Activated CD8-positive, alpha-beta memory T cell treated with anti-CD3 and anti-CD28 coated beads, Interleukin-2, amount 10 ng/mL, durations not matched to agents 7 days and 5 days (primary cell): ENCODE results near the gene QRSL1. TPM values are rescaled to one million over a fixed set of nuclear protein-coding genes. Genes with fewer than 3 reads are reported as not detected.
"Not testable (repeated sequence)": the region's sequence is repeated elsewhere in the genome, so short reads cannot be mapped to it uniquely, and the experiment has no call there.

Experiments
- ATAC-seq: fragments of 150-1000 bp; cut with Tn5 transposase; one replicate; pipeline ENCODE4 v1.10.0; 2021; ENCODE audit warnings: moderate library complexity
- CTCF ChIA-PET: fragments of 350-600 bp; sonication (Branson Sonifier 250); formaldehyde crosslinking; loops from one replicate; lab custom pipeline; 2021; ENCODE audit warnings: antibody characterized with exemption; lab: Charles Lee
- DNase-seq: peaks from one replicate; pipeline ENCODE4 v3.0.0-alpha.2; 2020
- H3K27ac Mint-ChIP-seq: one replicate; pipeline ENCODE4 v1.8.0; 2021; ENCODE audit warnings: mild to moderate bottlenecking, mixed read lengths
- H3K27me3 Mint-ChIP-seq: one replicate; pipeline ENCODE4 v1.8.0; 2021; ENCODE audit warnings: mixed read lengths
- H3K36me3 Mint-ChIP-seq: one replicate; pipeline ENCODE4 v1.8.0; 2021; ENCODE audit warnings: mild to moderate bottlenecking, mixed read lengths
- H3K4me1 Mint-ChIP-seq: one replicate; pipeline ENCODE4 v1.8.0; 2021; ENCODE audit warnings: mixed read lengths
- H3K4me3 Mint-ChIP-seq: one replicate; pipeline ENCODE4 v1.8.0; 2021; ENCODE audit warnings: mild to moderate bottlenecking, moderate library complexity, mixed read lengths
- H3K9me3 Mint-ChIP-seq: one replicate; pipeline ENCODE4 v1.8.0; 2022; ENCODE audit warnings: low read depth, mixed read lengths
- total RNA-seq, 2 experiments: library from RNA; stranded (reverse); gene quantifications; one replicate each; pipeline ENCODE4 v1.2.3, GENCODE V29; 2021

The QRSL1 gene
- total RNA-seq, 2 experiments from 2014 or later: 13.5 to 16.3 TPM

DNA sequence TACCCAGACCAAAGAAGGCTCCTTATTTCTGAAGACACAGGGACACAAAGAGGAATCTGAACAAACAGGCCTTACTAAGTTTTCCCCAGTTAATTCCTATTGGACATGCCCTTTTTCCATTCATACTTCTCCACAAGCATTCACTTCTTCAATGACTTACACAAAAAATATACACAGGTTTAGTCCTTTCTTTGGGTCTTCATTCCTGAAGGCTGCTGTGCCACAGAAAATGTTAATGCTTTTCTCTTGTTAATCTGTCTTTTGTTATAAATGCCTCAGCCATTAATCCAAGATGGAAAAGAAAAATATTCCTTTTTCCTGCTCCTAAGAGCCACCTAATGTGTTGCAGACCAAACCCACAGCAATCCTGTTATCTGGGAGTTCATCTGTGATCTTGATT, 71.2 kb downstream of the QRSL1 start:
- Mint-ChIP-seq H3K9me3 (peaks cover 3% of the 10 kb centered on the region), H3K4me1 (no peaks in the 10 kb centered on the region), H3K27ac (no peak overlapping the region), H3K27me3 (peaks cover 52% of the 10 kb centered on the region), H3K4me3 (no peak overlapping the region), H3K36me3 (no peaks in the 10 kb centered on the region)
- no peak for ATAC-seq
- CTCF ChIA-PET: no interaction called here
- DNase-seq: no peak

DNA sequence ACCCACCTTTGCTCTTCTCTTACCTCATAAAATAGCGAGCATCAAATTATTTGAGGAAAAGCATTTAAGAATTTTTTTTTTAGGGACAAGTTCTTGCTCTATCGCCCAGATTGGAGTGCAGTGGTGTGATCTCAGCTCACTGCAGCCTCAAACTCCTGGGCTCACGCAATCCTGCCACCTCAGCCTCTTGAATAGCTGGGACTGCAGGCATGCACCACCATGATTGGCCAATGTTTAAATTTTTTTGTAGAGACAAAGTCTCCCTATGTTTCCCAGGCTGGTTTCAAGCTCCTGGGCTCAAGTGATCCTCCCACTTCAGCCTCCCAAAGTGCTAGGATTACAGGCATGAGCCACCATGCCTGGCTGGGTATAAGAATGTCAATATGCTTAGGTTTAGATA, 71.8 kb downstream of the QRSL1 start:
- H3K4me1 Mint-ChIP-seq, H3K9me3 Mint-ChIP-seq, CTCF ChIA-PET, DNase-seq, H3K4me3 Mint-ChIP-seq, H3K36me3 Mint-ChIP-seq, ATAC-seq, H3K27ac Mint-ChIP-seq: not testable (repeated sequence)
- peaks cover 52% of the 10 kb centered on the region for H3K27me3 Mint-ChIP-seq

DNA sequence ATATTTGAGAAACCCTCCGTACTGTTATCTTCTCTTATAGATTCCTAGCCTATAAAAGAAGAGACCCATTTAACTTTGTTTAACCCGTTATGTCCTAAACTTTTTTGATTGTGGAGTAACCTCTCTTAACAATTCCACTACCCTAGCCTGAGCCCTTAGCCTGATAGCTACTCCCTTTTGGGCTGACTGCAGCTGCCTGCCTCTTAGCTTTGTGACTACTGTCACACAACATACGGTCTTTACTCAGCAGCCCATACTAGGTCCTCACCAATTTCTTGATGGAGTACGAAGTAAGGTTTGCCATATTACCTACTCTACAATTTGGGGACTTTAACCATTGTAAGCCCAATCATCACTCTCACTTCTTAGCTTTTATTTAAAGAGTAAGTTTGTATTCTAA, 72.7 kb downstream of the QRSL1 start:
- DNase-seq: no peak

GRCh38 chr6:106702451-106703110, 73.2 kb downstream of the QRSL1 start:
- CTCF ChIA-PET: no interaction called here
- Mint-ChIP-seq H3K9me3 (peaks cover 3% of the 10 kb centered on the region), H3K4me3 (no peak overlapping the region), H3K27me3 (peaks cover 41% of the 10 kb centered on the region), H3K4me1 (no peaks in the 10 kb centered on the region), H3K27ac (no peak overlapping the region), H3K36me3 (no peaks in the 10 kb centered on the region)
- ATAC-seq (no peak), DNase-seq (no peak)

More for the DNA sequence above, 72.7 kb downstream of the QRSL1 start:
- Mint-ChIP-seq H3K9me3 (peaks cover 3% of the 10 kb centered on the region), H3K4me1 (no peaks in the 10 kb centered on the region), H3K36me3 (no peaks in the 10 kb centered on the region), H3K27ac (no peak overlapping the region), H3K27me3 (peaks cover 46% of the 10 kb centered on the region), H3K4me3 (no peak overlapping the region)
- ATAC-seq: no peak
- CTCF ChIA-PET: no interaction called here

DNA sequence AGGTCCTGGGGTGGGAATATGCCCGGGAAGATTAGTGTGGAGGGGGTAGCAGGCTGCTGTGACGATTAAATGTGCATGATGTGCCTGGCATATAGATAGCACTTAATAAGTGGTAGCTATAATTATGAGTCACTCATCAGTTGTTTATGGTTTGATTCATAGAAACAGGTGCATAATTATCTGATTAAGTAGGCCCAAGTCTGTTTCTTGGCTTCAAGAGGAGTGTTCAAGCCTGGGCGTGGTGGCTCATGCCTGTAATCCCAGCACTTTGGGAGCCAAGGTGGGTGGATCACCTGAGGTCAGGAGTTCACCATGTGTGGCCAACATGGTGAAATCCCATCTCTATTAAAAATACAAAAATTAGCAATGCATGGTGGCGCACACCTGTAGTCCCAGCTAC, 74.9 kb downstream of the QRSL1 start:
- no peak for ATAC-seq
- CTCF ChIA-PET: no interaction called here
- H3K27me3 Mint-ChIP-seq: peaks cover 40% of the 10 kb centered on the region
- H3K27ac Mint-ChIP-seq: no peak overlapping the region
- no peaks in the 10 kb centered on the region for H3K36me3 Mint-ChIP-seq
- no peak overlapping the region for H3K4me3 Mint-ChIP-seq
- H3K4me1 Mint-ChIP-seq: no peaks in the 10 kb centered on the region
- no peak for DNase-seq
- peaks cover 3% of the 10 kb centered on the region for H3K9me3 Mint-ChIP-seq

GRCh38 chr6:106705156-106705555, 75.8 kb downstream of the QRSL1 start:
- CTCF ChIA-PET: no interaction called here
- peaks cover 3% of the 10 kb centered on the region for H3K9me3 Mint-ChIP-seq
- no peak overlapping the region for H3K27ac Mint-ChIP-seq
- DNase-seq (no peak), ATAC-seq (no peak)
- H3K4me3 Mint-ChIP-seq: no peak overlapping the region
- no peaks in the 10 kb centered on the region for H3K36me3 Mint-ChIP-seq
- peaks cover 36% of the 10 kb centered on the region for H3K27me3 Mint-ChIP-seq
- no peaks in the 10 kb centered on the region for H3K4me1 Mint-ChIP-seq

- H3K9me3 Mint-ChIP-seq: no peaks in the 10 kb centered on the region
- DNase-seq (no peak), ATAC-seq (no peak)
- H3K27ac Mint-ChIP-seq: no peak overlapping the region
- no peak overlapping the region for H3K4me3 Mint-ChIP-seq
- CTCF ChIA-PET: no interaction called here
- peaks cover 18% of the 10 kb centered on the region for H3K27me3 Mint-ChIP-seq
- H3K4me1 Mint-ChIP-seq: no peaks in the 10 kb centered on the region
- no peaks in the 10 kb centered on the region for H3K36me3 Mint-ChIP-seq
Measured at GRCh38 chr6:106710580-106710979, 81.2 kb downstream of the QRSL1 start.

GRCh38 chr6:106714281-106714680, 84.9 kb downstream of the QRSL1 start:
- DNase-seq: no peak
- Mint-ChIP-seq H3K4me3 (no peak overlapping the region), H3K27me3 (peaks cover 26% of the 10 kb centered on the region), H3K27ac (no peak overlapping the region), H3K9me3 (no peaks in the 10 kb centered on the region), H3K4me1 (no peaks in the 10 kb centered on the region), H3K36me3 (no peaks in the 10 kb centered on the region)
- no peak for ATAC-seq
- CTCF ChIA-PET: no interaction called here

DNA sequence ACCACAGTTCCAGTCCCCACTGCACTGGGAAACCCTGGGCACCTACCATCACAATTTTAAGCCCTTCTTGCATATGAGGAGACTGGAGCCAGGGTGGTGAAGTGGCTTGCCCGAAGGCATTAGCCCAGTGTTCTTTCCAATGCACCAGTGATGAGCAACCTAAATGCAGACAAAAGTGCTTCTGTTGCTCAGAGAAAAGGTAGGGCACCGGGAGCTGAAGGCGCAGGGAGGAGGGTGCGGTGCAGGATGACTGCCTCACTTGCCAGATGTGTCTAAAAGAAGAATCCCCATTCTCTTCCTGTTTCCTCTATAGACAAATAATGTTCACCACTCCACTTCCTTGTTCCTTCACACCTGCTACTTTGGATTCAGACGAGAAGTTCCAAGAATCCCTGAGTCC, 86.5 kb downstream of the QRSL1 start:
- H3K4me1 Mint-ChIP-seq: no peaks in the 10 kb centered on the region
- ATAC-seq (no peak), DNase-seq (no peak)
- CTCF ChIA-PET: no interaction called here
- H3K27ac Mint-ChIP-seq: no peak overlapping the region
- H3K36me3 Mint-ChIP-seq: no peaks in the 10 kb centered on the region
- H3K9me3 Mint-ChIP-seq: no peaks in the 10 kb centered on the region
- H3K4me3 Mint-ChIP-seq: no peak overlapping the region
- peaks cover 24% of the 10 kb centered on the region for H3K27me3 Mint-ChIP-seq

DNA sequence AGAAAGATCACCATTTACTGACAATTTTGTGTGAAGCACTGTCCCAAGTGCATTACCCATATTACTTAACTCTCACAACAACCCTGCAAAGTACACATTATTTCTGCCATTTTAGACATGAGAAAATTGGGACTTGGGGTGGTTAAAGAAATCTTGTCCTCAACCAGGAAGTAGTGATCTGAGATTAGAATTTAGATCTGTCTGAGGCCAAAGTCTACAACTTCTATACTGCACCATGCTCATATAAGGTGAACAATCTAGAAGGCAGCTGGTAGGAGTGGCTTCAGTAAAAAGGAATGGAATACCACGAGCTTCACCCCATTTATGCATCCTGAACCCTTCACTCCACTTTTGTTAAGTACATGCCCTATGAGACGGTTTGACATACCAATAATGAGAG, 87.6 kb downstream of the QRSL1 start:
- ATAC-seq (no peak), DNase-seq (no peak)

More for the DNA sequence above, 87.6 kb downstream of the QRSL1 start:
- Mint-ChIP-seq H3K4me3 (no peak overlapping the region), H3K4me1 (no peaks in the 10 kb centered on the region), H3K36me3 (no peaks in the 10 kb centered on the region), H3K27ac (no peak overlapping the region), H3K27me3 (peaks cover 17% of the 10 kb centered on the region), H3K9me3 (no peaks in the 10 kb centered on the region)
- CTCF ChIA-PET: no interaction called here

Other genes starting within 250 kb of the QRSL1 start
- 10 to 100 TPM in 1 of 2 experiments, 1 to 10 TPM in 1; 9.4 to 10.7 TPM for gene RTN4IP1, start 80 bp upstream of the QRSL1 start, total RNA-seq